ENCODE data around the gene ACOT7.

Gene ACOT7

DNA sequence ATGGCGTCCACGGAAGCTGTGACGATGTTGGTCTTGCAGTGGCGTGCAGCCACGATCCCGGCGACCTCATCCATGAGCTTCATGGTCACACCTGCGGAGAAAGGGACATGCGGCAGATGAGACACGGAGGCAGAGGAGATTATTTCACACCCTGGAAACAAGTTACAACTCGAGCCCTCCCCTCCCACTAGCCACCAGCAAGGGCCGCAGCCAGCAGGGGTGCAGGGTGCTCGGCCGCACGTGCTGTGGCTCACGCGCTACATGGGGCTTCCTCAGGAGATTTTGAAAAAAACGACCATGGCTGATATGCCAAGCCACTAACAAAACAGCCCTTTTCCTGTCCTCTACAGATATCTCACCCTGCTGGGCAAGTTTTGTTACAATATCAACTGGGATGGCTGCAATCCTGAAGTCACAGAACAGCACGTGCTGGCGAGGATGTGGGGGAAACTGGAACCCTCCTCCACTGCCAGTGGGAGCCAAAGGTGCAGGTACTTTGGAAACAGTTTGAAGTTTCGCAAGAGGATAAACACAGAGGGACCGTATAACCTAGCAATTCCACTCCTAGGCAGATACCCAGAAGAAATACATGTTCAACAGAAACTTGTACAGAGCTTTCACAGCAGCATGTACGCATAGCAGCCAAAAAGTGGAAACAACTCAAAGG is 98.5 kb downstream of the ACOT7 start:
- no peak for TF ChIP-seq CTCF (IDR thresholded peaks at IDR 0.05)

DNA sequence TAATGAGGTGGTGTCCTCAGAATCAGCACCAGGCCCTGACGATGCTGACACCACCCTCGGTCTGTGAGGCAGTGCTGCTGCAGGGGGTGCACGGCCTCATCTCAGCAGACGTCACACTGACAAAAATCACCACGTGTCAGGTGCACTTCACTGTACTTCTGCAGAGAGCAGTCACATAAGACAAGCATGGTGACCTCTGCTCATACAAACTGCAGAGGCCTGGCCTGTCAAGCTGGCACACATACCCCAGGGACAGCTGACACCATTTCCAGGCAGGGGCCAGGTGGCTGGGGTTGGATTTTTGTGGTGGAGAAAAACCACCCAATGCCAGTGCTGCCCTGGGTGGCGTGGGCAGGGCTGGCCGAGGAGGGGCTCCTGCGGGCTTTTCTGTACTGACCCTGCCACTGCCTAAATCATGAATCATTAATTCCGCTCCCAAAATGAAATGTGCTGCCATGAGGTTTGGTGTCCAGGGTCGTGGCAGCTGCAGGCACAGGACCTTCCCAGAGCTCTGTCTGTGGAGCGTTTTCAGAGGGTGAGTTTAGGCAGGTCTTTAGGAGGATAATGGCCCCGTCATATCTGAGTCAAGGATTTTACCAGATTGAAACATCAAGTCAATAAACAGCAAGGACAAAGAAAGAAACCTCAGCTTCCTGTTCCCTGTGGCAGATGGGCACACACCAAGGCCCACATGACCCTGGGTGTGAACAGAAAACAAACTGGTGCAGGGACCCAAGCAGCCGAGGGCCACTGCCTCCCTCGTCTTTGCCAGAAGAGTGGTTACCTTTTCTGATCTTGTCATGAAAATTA is 99.3 kb downstream of the ACOT7 start:
- TF ChIP-seq CTCF (IDR thresholded peaks at IDR 0.05) = no peak

GRCh38 chr1:6292102-6292501 is 101.5 kb downstream of the ACOT7 start:
- no peak for TF ChIP-seq CTCF (IDR thresholded peaks at IDR 0.05)

DNA sequence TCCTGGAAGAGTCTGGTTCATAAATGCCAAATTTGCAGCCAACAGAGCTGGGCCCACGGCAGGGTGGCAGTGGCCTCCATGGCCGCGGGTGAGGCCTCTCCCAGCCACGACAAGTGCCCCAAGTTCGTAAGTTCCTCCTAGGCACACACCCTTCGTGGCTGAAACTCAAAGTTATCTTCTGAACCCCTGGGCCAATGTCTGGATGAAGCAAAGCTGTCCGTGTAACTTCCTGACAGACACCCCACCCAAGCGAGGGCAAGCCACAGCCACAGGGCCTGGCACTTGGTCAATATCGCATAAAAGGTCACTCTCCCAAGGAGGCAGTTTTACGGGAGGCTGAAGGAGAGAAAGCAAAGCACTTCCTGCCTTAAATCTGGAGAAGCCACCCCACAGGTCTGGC is 104.9 kb downstream of the ACOT7 start:
- no peak for TF ChIP-seq CTCF (IDR thresholded peaks at IDR 0.05)

GRCh38 chr1:6288026-6288425 is 105.5 kb downstream of the ACOT7 start:
- TF ChIP-seq CTCF (IDR thresholded peaks at IDR 0.05) = no peak

DNA sequence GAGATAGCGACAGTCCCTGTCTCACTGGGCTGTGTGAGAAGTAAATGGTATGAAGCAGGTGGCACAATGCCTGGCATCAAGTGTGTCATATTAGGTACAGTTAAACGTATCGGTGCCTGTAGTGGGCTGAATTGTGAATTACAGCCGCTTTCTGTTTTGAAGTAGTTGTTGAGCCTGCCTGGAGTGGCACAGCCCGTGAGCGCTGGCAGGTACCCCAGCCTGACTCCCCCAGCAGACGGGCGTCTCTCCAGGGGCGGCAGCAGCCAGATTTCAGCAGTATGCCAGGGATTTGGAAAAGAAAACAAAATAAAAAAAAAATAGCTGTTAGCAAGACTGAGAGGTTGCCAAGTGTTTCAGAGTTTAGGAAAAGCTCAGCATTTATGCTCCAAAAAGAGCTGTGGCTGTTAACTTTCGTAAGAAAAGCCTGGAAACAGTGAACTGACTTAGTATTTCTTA is 106.1 kb downstream of the ACOT7 start:
- TF ChIP-seq CTCF (IDR thresholded peaks at IDR 0.05) = no peak

GRCh38 chr1:6287029-6287428 is 106.5 kb downstream of the ACOT7 start:
- TF ChIP-seq CTCF (IDR thresholded peaks at IDR 0.05) = no peak
